Lung (tissue), 12 donors: ENCODE data around the gene ERAP2. TPM values are rescaled to one million over a fixed set of nuclear protein-coding genes. Genes with fewer than 3 reads are reported as not detected.

Source experiments
- ATAC-seq: fragments of 200-7000 bp; cut with Tn5 transposase; one replicate; pipeline ENCODE4 v1.9.1; 2020; ENCODE audit warnings: moderate number of reproducible peaks; ENCODE audit not compliant: insufficient read depth, low FRiP score
- DNase-seq, 3 donors: peaks; one replicate each; pipeline ENCODE4 v3.0.0-alpha.2; 2013 to 2017
- H3K27ac ChIP-seq, 2 donors: one replicate each; pipeline ENCODE4 v1.5.1; 2013; ENCODE audit warnings: mild to moderate bottlenecking in 2 of 2, moderate library complexity in 2 of 2, control low read depth in 1 of 2, inconsistent platforms in 1 of 2, low read depth in 1 of 2, low read length in 1 of 2
- H3K27me3 ChIP-seq, 3 donors: one replicate each; pipeline ENCODE4 v1.5.1; 2013; ENCODE audit warnings: low read length in 2 of 3; ENCODE audit not compliant: control insufficient read depth in 3 of 3, insufficient read depth in 3 of 3
- H3K36me3 ChIP-seq, 4 donors: one replicate each; pipeline ENCODE4 v1.5.1; 2013; ENCODE audit warnings: low read length in 4 of 4, mild to moderate bottlenecking in 1 of 4, moderate library complexity in 1 of 4; ENCODE audit not compliant: control insufficient read depth in 4 of 4, insufficient read depth in 4 of 4
- H3K4me1 ChIP-seq, 5 donors: one replicate each; pipeline ENCODE4 v1.5.1; 2013; ENCODE audit warnings: low read length in 5 of 5, mild to moderate bottlenecking in 2 of 5, moderate library complexity in 1 of 5; ENCODE audit not compliant: control insufficient read depth in 5 of 5, insufficient read depth in 5 of 5
- H3K4me3 ChIP-seq: one replicate; pipeline ENCODE4 v1.5.1; 2013; ENCODE audit warnings: mild to moderate bottlenecking, control low read depth, moderate library complexity
- H3K9ac ChIP-seq, 2 donors: one replicate each; pipeline ENCODE4 v1.5.1; 2013; ENCODE audit warnings: low read length in 2 of 2, control low read depth in 1 of 2; ENCODE audit not compliant: insufficient read depth in 1 of 2
- H3K9me3 ChIP-seq, 4 donors: one replicate each; pipeline ENCODE4 v1.5.1; 2013; ENCODE audit warnings: low read length in 3 of 4, mild to moderate bottlenecking in 1 of 4, moderate library complexity in 1 of 4; ENCODE audit not compliant: control insufficient read depth in 4 of 4, insufficient read depth in 3 of 4
- CTCF ChIP-seq: IDR thresholded peaks from 2 replicates; pipeline ENCODE4 v1.5.1; 2012; ENCODE audit warnings: mild to moderate bottlenecking; ENCODE audit errors: control extremely low read depth, extremely low read depth
- WGBS, 2 donors: extraction: QIAGEN DNeasy Blood & Tissue Kit; methylation state at CpG; one replicate each; pipeline ENCODE4 v1.1.7; 2013; 5-methylcytosine and 5-hydroxymethylcytosine counted together
- polyA plus RNA-seq, 2 donors: library from polyadenylated mRNA; stranded (reverse); fragments of 200-250 nt; gene quantifications; one replicate each; pipeline ENCODE4 v1.2.1, GENCODE V29; 2013
- total RNA-seq, 2 donors: library from RNA; depleted of rRNA in 1 of 2; stranded (reverse); fragments of >200 nt in 1 of 2; gene quantifications; one replicate each; pipeline ENCODE4 v1.2.1, GENCODE V29; 2014 to 2021
- donor health status: control.
- donor health status: control.
- donor health status: Bipolar disorder and iron deficiency.
- donor health status: healthy.
- donor health status: DM: yes; HTN: yes; CAD: no.

The ERAP2 gene
- total and polyA plus RNA-seq, 4 donors, result 2.8 to 19.8 (median 8.2) TPM

- no peak for DNase-seq
- H3K27ac ChIP-seq, result no peak overlapping the region
- no peaks in the 10 kb centered on the region for H3K36me3 ChIP-seq
- no peaks in the 10 kb centered on the region for H3K27me3 ChIP-seq
- peaks cover 0 to under 1% (median 0%) of the 10 kb centered on the region in 5 donors for H3K4me1 ChIP-seq
- H3K9me3 ChIP-seq, result no peaks in the 10 kb centered on the region
- ATAC-seq, result no peak
- WGBS, 2 donors, result 67 to 81% methylated on average over 2 of the region's 2 CpGs
- H3K4me3 ChIP-seq, result no peak overlapping the region
- no peak overlapping the region for H3K9ac ChIP-seq
- no peak for TF ChIP-seq CTCF
These were observed 40.5 kb upstream of the ERAP2 start for GRCh38 chr5:96835791-96836191.

GRCh38 chr5:96836817-96837216, 39.5 kb upstream of the ERAP2 start:
- Histone ChIP-seq H3K4me1 (peaks cover 0 to 3% (median 0%) of the 10 kb centered on the region in 5 donors), H3K9me3 (no peaks in the 10 kb centered on the region), H3K4me3 (no peak overlapping the region), H3K9ac (no peak overlapping the region), H3K36me3 (no peaks in the 10 kb centered on the region), H3K27me3 (no peaks in the 10 kb centered on the region), H3K27ac (no peak overlapping the region)
- no peak for TF ChIP-seq CTCF
- 97 to 100% methylated on average over 1 of the region's 1 CpG for WGBS, 2 donors
- ATAC-seq (no peak), DNase-seq (no peak)

GRCh38 chr5:96837303-96837702, 39.0 kb upstream of the ERAP2 start:
- H3K9me3 ChIP-seq, result no peaks in the 10 kb centered on the region
- WGBS, 2 donors, result 89 to 90% methylated on average over 14 of the region's 14 CpGs
- no peaks in the 10 kb centered on the region for H3K36me3 ChIP-seq
- H3K9ac ChIP-seq, result no peak overlapping the region
- H3K27ac ChIP-seq, result no peak overlapping the region
- DNase-seq (no peak), ATAC-seq (no peak)
- H3K4me3 ChIP-seq, result no peak overlapping the region
- TF ChIP-seq CTCF, result no peak
- H3K27me3 ChIP-seq, result no peaks in the 10 kb centered on the region
- H3K4me1 ChIP-seq, result peaks cover 0 to 3% (median 0%) of the 10 kb centered on the region in 5 donors
